ENCODE measurements around the gene GLB1L2. TPM values are rescaled to one million over a fixed set of nuclear protein-coding genes. Genes with fewer than 3 reads are reported as not detected.

Gene GLB1L2
- total and polyA plus RNA-seq, 2 experiments from 2014 or later: 3.3 to 12.3 TPM

GRCh38 chr11:134346976-134347350 is 15.2 kb downstream of the GLB1L2 start (continued):
- no peak for TF ChIP-seq ETS1 (IDR thresholded peaks at IDR 0.05)
- no peak for TF ChIP-seq ZNF331 (CRISPR knock-in tag; IDR thresholded peaks at IDR 0.05; ENCODE audit: low read depth)
- no peak for TF ChIP-seq POLR2AphosphoS5 (IDR thresholded peaks at IDR 0.05; ENCODE audit: low read depth)
- no peak for TF ChIP-seq ZNF114 (CRISPR knock-in tag; IDR thresholded peaks at IDR 0.05)

- H4K20me1 ChIP-seq (replicated peaks; ENCODE audit: insufficient read depth): no peaks in the 10 kb centered on the region
- H3K79me2 ChIP-seq (replicated peaks; ENCODE audit: insufficient read depth): no peaks in the 10 kb centered on the region
- H3K9me3 Mint-ChIP-seq: no peaks in the 10 kb centered on the region
- peaks cover 16% of the 10 kb centered on the region for H3K4me1 ChIP-seq (ENCODE audit: insufficient read depth)
- no peaks in the 10 kb centered on the region for H3K36me3 ChIP-seq (ENCODE audit: insufficient read depth)
- H3K4me1 Mint-ChIP-seq: peaks cover 25% of the 10 kb centered on the region
- no peaks in the 10 kb centered on the region for H3K36me3 Mint-ChIP-seq (ENCODE audit: low read depth)
- H3K27ac Mint-ChIP-seq: no peak overlapping the region
- H3F3A ChIP-seq (replicated peaks; ENCODE audit: low read depth): no peaks in the 10 kb centered on the region
- no peak overlapping the region for H3K4me3 ChIP-seq
- no peaks in the 10 kb centered on the region for H3K27me3 ChIP-seq (ENCODE audit: insufficient read depth)
- H3K9me2 ChIP-seq (ENCODE audit: insufficient read depth): 0 out of 2 replicates have a peak, but pooled peaks cover 3% of the 10 kb centered on the region
- no peak for DNase-seq (ENCODE audit: low spot score)
- H3K27me3 Mint-ChIP-seq (ENCODE audit: insufficient read depth, low read depth, poor library complexity): peaks cover 6% of the 10 kb centered on the region
- H3K27ac ChIP-seq (ENCODE audit: low read depth): no peak overlapping the region
- no peak overlapping the region for H2AFZ ChIP-seq
- H3K4me3 Mint-ChIP-seq: no peak overlapping the region
- no peak overlapping the region for H3K4me2 ChIP-seq
- no peak for ATAC-seq
- no peak for TF ChIP-seq POLR2AphosphoS5 (IDR thresholded peaks at IDR 0.05; ENCODE audit: low read depth)
- no peak for TF ChIP-seq CREB1 (CRISPR knock-in tag; IDR thresholded peaks at IDR 0.05; ENCODE audit: low read depth)
- no peak for TF ChIP-seq STAT1 (IDR thresholded peaks at IDR 0.05; ENCODE audit: unreplicated experiment)
- TF ChIP-seq REST (IDR thresholded peaks at IDR 0.05; ENCODE audit: unreplicated experiment): no peak
- no peak for TF ChIP-seq ZNF462 (CRISPR knock-in tag; IDR thresholded peaks at IDR 0.05)
- no peak for TF ChIP-seq ZNF331 (CRISPR knock-in tag; IDR thresholded peaks at IDR 0.05; ENCODE audit: low read depth)
- no peak for TF ChIP-seq EZH2phosphoT487 (IDR thresholded peaks at IDR 0.05; ENCODE audit: unreplicated experiment)
- no peak for TF ChIP-seq JUNB (IDR thresholded peaks at IDR 0.05; ENCODE audit: unreplicated experiment)
- no peak for TF ChIP-seq ETS1 (IDR thresholded peaks at IDR 0.05)
- no peak for TF ChIP-seq EZH2 (IDR thresholded peaks at IDR 0.05; ENCODE audit: low read depth, unreplicated experiment)
- TF ChIP-seq ZNF114 (CRISPR knock-in tag; IDR thresholded peaks at IDR 0.05): no peak
- TF ChIP-seq NANOG (IDR thresholded peaks at IDR 0.05; ENCODE audit: borderline replicate concordance): no peak
Observed at GRCh38 chr11:134347441-134347840, 15.7 kb downstream of the GLB1L2 start.

Data from GM23338 (cell line).